DOHH2 (cell line): ENCODE results near the gene IL20RB.

Experiments used
- H3F3A ChIP-seq: fragments of 200-600 bp; sonication (generic), shearing (Covaris generic); 2 replicates; pipeline ENCODE4 v1.6.0; 2016; ENCODE audit warnings: antibody characterized with exemption, mild to moderate bottlenecking; ENCODE audit not compliant: control insufficient read depth, insufficient read depth
- H3K27ac ChIP-seq: fragments of 200-600 bp; sonication (generic); 2 replicates; pipeline ENCODE4 v1.5.1; 2014; ENCODE audit warnings: low read depth, mild to moderate bottlenecking, low read length, moderate library complexity
- H3K27me3 ChIP-seq: fragments of 200-600 bp; sonication (generic); 2 replicates; pipeline ENCODE4 v1.6.1; 2014; ENCODE audit warnings: mild to moderate bottlenecking, low read length, mixed read lengths; ENCODE audit not compliant: control insufficient read depth
- H3K36me3 ChIP-seq: fragments of 200-600 bp; sonication (generic); 2 replicates; pipeline ENCODE4 v1.6.1; 2014; ENCODE audit warnings: mild to moderate bottlenecking, low read length, moderate library complexity, mixed read lengths; ENCODE audit not compliant: control insufficient read depth
- H3K4me1 ChIP-seq: fragments of 200-600 bp; sonication (generic); 2 replicates; pipeline ENCODE4 v1.6.1; 2014; ENCODE audit warnings: mild to moderate bottlenecking, low read length, mixed read lengths; ENCODE audit not compliant: control insufficient read depth
- H3K4me2 ChIP-seq: fragments of 200-600 bp; sonication (generic); 2 replicates; pipeline ENCODE4 v1.6.0; 2014; ENCODE audit warnings: mild to moderate bottlenecking, low read length, moderate library complexity
- H3K4me3 ChIP-seq: fragments of 200-600 bp; sonication (generic); 2 replicates; pipeline ENCODE4 v1.5.1; 2014; ENCODE audit warnings: mild to moderate bottlenecking, low read length, mixed read lengths
- H3K79me2 ChIP-seq: fragments of 200-600 bp; sonication (generic); 2 replicates; pipeline ENCODE4 v1.6.1; 2014; ENCODE audit warnings: mild to moderate bottlenecking, low read length, mixed read lengths; ENCODE audit not compliant: control insufficient read depth
- H3K9me2 ChIP-seq: fragments of 200-600 bp; sonication (generic); replicated peaks from 2 replicates; pipeline ENCODE4 v1.6.1; 2014; ENCODE audit warnings: mild to moderate bottlenecking, low read length, mixed read lengths; ENCODE audit not compliant: control insufficient read depth
- H3K9me3 ChIP-seq: fragments of 200-600 bp; sonication (generic); 2 replicates; pipeline ENCODE4 v1.6.1; 2014; ENCODE audit warnings: antibody characterized with exemption, low read length, mixed read lengths; ENCODE audit not compliant: control insufficient read depth, insufficient read depth
- H4K20me1 ChIP-seq: fragments of 200-600 bp; sonication (generic); 2 replicates; pipeline ENCODE4 v1.6.0; 2014; ENCODE audit warnings: low read depth, mild to moderate bottlenecking, antibody characterized with exemption, low read length, moderate library complexity; ENCODE audit not compliant: control insufficient read depth, insufficient read depth
- CTCF ChIP-seq: fragments of 200-600 bp; sonication (generic); IDR thresholded peaks from one replicate; pipeline ENCODE4 v1.5.1; 2014; ENCODE audit warnings: antibody characterized with exemption, mild to moderate bottlenecking, low read depth, low read length; ENCODE audit not compliant: poor library complexity, severe bottlenecking
- EZH2phosphoT487 ChIP-seq: fragments of 200-600 bp; sonication (generic); IDR thresholded peaks from 2 replicates; pipeline ENCODE4 v1.6.1; 2017; ENCODE audit warnings: borderline replicate concordance, mild to moderate bottlenecking, antibody characterized with exemption, low read length, moderate library complexity, mixed read lengths

IL20RB gene

GRCh38 chr3:136955813-136956212 is 2.0 kb upstream of the IL20RB start:
- Histone ChIP-seq H3K9me3 (no peaks in the 10 kb centered on the region), H3K79me2 (peaks cover 17% of the 10 kb centered on the region), H3K36me3 (peaks cover 6% of the 10 kb centered on the region), H3K4me1 (peaks cover 21% of the 10 kb centered on the region), H4K20me1 (no peaks in the 10 kb centered on the region), H3K27me3 (no peaks in the 10 kb centered on the region), H3K9me2 (no peaks in the 10 kb centered on the region), H3K27ac (no peak overlapping the region), H3F3A (no peaks in the 10 kb centered on the region), H3K4me2 (no peak overlapping the region), H3K4me3 (no peak overlapping the region)
- TF ChIP-seq EZH2phosphoT487 (no peak), CTCF (no peak)

DNA sequence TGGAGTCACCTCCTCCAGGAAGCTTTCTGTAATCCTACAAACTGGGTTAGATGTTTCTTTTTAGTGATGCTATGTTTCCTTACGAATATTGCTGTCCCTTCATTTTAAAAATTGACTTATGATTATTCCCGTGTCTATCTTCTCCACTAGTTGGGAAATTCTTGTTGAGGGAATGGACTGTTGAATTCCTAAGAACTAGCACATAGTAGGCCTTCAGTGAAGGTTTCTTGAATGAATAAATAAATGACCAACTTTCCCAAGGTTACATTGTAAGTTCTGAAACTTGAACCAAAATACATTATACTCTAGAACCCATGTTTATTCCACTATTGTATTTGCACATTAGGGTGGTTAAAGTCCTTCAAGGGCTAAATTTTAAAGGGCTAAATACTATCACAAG is 812 bp upstream of the IL20RB start:
- Histone ChIP-seq H4K20me1 (no peaks in the 10 kb centered on the region), H3F3A (no peaks in the 10 kb centered on the region), H3K79me2 (peaks cover 6% of the 10 kb centered on the region), H3K9me3 (no peaks in the 10 kb centered on the region), H3K36me3 (no peaks in the 10 kb centered on the region), H3K27ac (no peak overlapping the region), H3K4me1 (peaks cover 10% of the 10 kb centered on the region), H3K4me2 (no peak overlapping the region), H3K9me2 (no peaks in the 10 kb centered on the region), H3K4me3 (no peak overlapping the region), H3K27me3 (no peaks in the 10 kb centered on the region)
- TF ChIP-seq EZH2phosphoT487 (no peak), CTCF (no peak)

GRCh38 chr3:136958939-136959338 is 1.2 kb downstream of the IL20RB start:
- TF ChIP-seq EZH2phosphoT487 (no peak), CTCF (no peak)
- H4K20me1 ChIP-seq, result no peaks in the 10 kb centered on the region
- H3K27me3 ChIP-seq, result no peaks in the 10 kb centered on the region
- H3K4me1 ChIP-seq, result no peaks in the 10 kb centered on the region
- no peaks in the 10 kb centered on the region for H3K79me2 ChIP-seq
- H3K27ac ChIP-seq, result no peak overlapping the region
- no peaks in the 10 kb centered on the region for H3K36me3 ChIP-seq
- peaks cover 3% of the 10 kb centered on the region; the same call in 1 of the 2 replicates for H3F3A ChIP-seq
- H3K4me2 ChIP-seq, result no peak overlapping the region
- H3K9me2 ChIP-seq, result no peaks in the 10 kb centered on the region
- H3K9me3 ChIP-seq, result no peaks in the 10 kb centered on the region
- no peak overlapping the region for H3K4me3 ChIP-seq

GRCh38 chr3:136959599-136959998 is 1.8 kb downstream of the IL20RB start:
- Histone ChIP-seq H3K9me3 (no peaks in the 10 kb centered on the region), H3K27me3 (no peaks in the 10 kb centered on the region), H3K27ac (no peak overlapping the region), H3K36me3 (no peaks in the 10 kb centered on the region), H3K4me3 (no peak overlapping the region), H3K79me2 (no peaks in the 10 kb centered on the region), H3K4me1 (no peaks in the 10 kb centered on the region), H3K9me2 (no peaks in the 10 kb centered on the region), H3F3A (peaks cover 3% of the 10 kb centered on the region; the same call in 1 of the 2 replicates), H3K4me2 (no peak overlapping the region), H4K20me1 (no peaks in the 10 kb centered on the region)
- TF ChIP-seq CTCF (no peak), EZH2phosphoT487 (no peak)
